Erythroblast (primary cell): ENCODE data around the gene POLE.

Experiments
- GATA1 ChIP-seq: IDR thresholded peaks from 2 replicates; pipeline ENCODE4 v1.6.1; 2011; ENCODE audit warnings: low read depth, mild to moderate bottlenecking, control low read depth, low read length, moderate library complexity
- POLR2A ChIP-seq: IDR thresholded peaks from 2 replicates; pipeline ENCODE4 v1.6.1; 2011; ENCODE audit warnings: mild to moderate bottlenecking, low read length

- no peak for TF ChIP-seq POLR2A
- TF ChIP-seq GATA1: no peak
Observed at GRCh38 chr12:132660052-132660451, 27.1 kb downstream of the POLE start.
